Superior temporal gyrus (tissue), 1 donor: Measurements from ENCODE around the gene PCDHB3.
"Not testable (repeated sequence)": the region's sequence is repeated elsewhere in the genome, so short reads cannot be mapped to it uniquely, and the experiment has no call there.

Experiments
- DNase-seq: peaks from one replicate; pipeline ENCODE4 v3.0.0-alpha.2; 2016; ENCODE audit errors: extremely low spot score

Gene PCDHB3

DNA sequence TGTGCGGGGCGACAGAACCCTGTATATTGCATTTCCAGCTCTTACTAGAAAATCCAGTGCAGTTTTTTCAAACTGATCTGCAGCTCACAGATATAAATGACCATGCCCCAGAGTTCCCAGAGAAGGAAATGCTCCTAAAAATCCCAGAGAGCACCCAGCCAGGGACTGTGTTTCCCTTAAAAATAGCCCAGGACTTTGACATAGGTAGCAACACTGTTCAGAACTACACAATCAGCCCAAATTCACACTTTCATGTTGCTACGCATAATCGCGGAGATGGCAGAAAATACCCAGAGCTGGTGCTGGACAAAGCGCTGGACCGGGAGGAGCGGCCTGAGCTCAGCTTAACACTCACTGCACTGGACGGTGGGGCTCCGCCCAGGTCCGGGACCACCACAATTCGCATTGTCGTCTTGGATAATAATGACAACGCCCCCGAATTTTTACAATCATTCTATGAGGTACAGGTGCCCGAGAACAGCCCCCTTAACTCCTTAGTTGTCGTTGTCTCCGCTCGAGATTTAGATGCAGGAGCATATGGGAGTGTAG is 35.5 kb downstream of the PCDHB3 start:
- no peak for DNase-seq

GRCh38 chr5:141137346-141137745 is 37.1 kb downstream of the PCDHB3 start:
- DNase-seq = not testable (repeated sequence)

DNA sequence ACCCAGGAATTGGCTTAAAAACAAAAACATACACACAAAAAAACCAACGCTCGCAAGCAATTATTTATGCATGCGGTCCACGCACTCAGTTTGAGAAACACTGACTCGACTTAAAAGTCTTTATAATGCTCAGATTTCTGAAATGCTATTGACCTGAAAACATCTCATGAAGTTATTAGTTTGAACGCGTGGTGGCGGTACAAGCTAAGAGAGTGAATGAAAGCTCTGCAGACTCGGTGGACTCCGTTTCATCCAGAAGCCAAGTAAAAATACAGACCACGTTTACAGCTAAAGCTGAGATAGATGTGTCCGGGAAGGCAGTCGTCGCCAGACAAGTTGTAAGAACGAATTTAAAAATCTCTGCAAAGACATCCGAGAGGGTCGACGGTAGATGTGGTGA is 49.5 kb downstream of the PCDHB3 start, which contains the start of gene PCDHB6:
Gene PCDHB6, plus strand, starts transcription at position 246 of the 400 bp plus-strand sequence. CDS start 201 bp downstream, outside the sequence.
- DNase-seq = peak; percentile 15

GRCh38 chr5:141150224-141150992 is 50.1 kb downstream of the PCDHB3 start:
- DNase-seq = no peak

DNA sequence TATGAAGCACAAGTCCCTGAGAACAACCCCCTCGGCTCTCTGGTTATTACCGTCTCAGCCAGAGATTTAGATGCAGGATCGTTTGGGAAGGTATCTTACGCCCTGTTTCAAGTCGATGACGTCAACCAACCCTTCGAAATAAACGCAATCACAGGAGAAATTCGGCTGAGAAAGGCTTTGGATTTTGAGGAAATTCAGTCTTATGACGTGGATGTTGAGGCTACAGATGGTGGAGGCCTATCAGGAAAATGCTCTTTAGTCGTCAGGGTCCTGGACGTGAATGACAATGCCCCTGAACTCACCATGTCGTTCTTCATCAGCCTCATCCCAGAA is 50.7 kb downstream of the PCDHB3 start:
- DNase-seq = no peak

GRCh38 chr5:141151632-141152031 is 51.4 kb downstream of the PCDHB3 start:
- not testable (repeated sequence) for DNase-seq

- DNase-seq = not testable (repeated sequence)
Observed at GRCh38 chr5:141152096-141152495, 51.8 kb downstream of the PCDHB3 start.
